GM21367 (cell line): ENCODE measurements around the gene TBATA.

Source experiments
- ATAC-seq: cut with Tn5 transposase; IDR thresholded peaks from one replicate; pipeline ENCODE4 v1.9.1; 2021; ENCODE audit not compliant: unreplicated experiment

Gene TBATA

GRCh38 chr10:70809011-70809611 is 23.9 kb upstream of the TBATA start:
- no peak for ATAC-seq

- no peak for ATAC-seq
Observed at GRCh38 chr10:70807556-70807955, 22.4 kb upstream of the TBATA start.

GRCh38 chr10:70806841-70807240 is 21.7 kb upstream of the TBATA start:
- ATAC-seq = no peak

- no peak for ATAC-seq
Observed at GRCh38 chr10:70805619-70806215, 20.5 kb upstream of the TBATA start.

GRCh38 chr10:70804421-70804808 is 19.2 kb upstream of the TBATA start:
- ATAC-seq = no peak

GRCh38 chr10:70803775-70804420 is 18.7 kb upstream of the TBATA start:
- no peak for ATAC-seq

- ATAC-seq = no peak
Observed at GRCh38 chr10:70801854-70802253, 16.7 kb upstream of the TBATA start.

- no peak for ATAC-seq
Observed at GRCh38 chr10:70799124-70799523, 13.9 kb upstream of the TBATA start.

- no peak for ATAC-seq
Observed at GRCh38 chr10:70797840-70798239, 12.7 kb upstream of the TBATA start.

GRCh38 chr10:70795613-70796012 is 10.4 kb upstream of the TBATA start:
- no peak for ATAC-seq

- ATAC-seq = no peak
Observed at GRCh38 chr10:70791386-70792039, 6.3 kb upstream of the TBATA start.

GRCh38 chr10:70786799-70787415 is 1.7 kb upstream of the TBATA start:
- ATAC-seq = no peak

GRCh38 chr10:70784471-70784870 is 706 bp downstream of the TBATA start:
- ATAC-seq = no peak

GRCh38 chr10:70784016-70784415 is 1.2 kb downstream of the TBATA start:
- ATAC-seq = no peak

- no peak for ATAC-seq
Observed at GRCh38 chr10:70782746-70783680, 2.2 kb downstream of the TBATA start.

- ATAC-seq = no peak
Observed at GRCh38 chr10:70782086-70782745, 3.0 kb downstream of the TBATA start.

- ATAC-seq = no peak
Observed at GRCh38 chr10:70781461-70782051, 3.6 kb downstream of the TBATA start.

- ATAC-seq = no peak
Observed at GRCh38 chr10:70780772-70781171, 4.4 kb downstream of the TBATA start.

GRCh38 chr10:70780370-70780760 is 4.8 kb downstream of the TBATA start:
- ATAC-seq = no peak
